ENCODE measurements around the gene OGDH. TPM values are rescaled to one million over a fixed set of nuclear protein-coding genes. Genes with fewer than 3 reads are reported as not detected.

OGDH gene
- total RNA-seq, 1 experiment from 2014 or later, result 69.1 TPM

DNA sequence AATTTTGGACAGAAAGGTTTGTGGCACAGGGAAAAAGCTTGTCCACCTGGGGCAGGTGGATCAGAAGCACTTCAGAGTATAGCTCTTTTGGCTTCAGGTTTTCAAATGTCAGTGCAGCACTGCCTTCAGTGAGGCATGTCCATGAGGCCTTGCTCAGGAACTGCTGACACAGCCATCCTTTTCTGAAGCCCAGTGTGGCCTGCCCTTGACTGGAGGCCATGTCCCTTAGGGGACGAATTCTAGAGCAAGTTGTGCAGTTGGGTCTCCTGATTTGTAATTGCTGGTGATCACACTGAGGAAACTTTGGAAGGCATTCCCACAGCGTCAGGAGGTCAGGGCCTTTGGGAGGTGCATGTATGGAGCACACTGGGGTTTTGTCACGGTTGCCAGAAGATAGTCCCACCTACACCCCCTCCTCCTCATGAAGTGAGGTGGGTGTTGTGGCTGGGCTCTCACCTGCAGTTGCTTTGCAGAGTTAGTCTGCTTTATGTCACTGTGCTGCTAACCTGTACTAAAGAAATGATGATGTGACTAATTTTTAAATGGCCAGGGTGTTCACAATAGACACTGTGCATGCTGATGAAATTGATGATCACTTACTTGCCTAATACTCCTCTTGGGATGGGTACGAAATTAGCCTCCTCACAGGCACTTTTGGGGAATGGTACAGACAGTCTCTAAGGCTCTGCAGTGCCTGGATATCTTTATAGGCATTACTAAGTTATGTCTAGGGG is 41.7 kb downstream of the OGDH start:
- POLR2A ChIA-PET, result no interaction called here
- no peaks in the 10 kb centered on the region for H3K9me2 ChIP-seq (ENCODE audit: insufficient read depth)
- no peak overlapping the region for H3K4me2 ChIP-seq (ENCODE audit: low read length)
- H3K9me3 ChIP-seq (ENCODE audit: control insufficient read depth in 1 of 2, insufficient read depth in 1 of 2, low read depth in 1 of 2, low read length in 2 of 2), result no peaks in the 10 kb centered on the region
- DNase-seq (ENCODE audit: low read depth, low spot score), result no peak
- peaks cover 0 to 10% of the 10 kb centered on the region in 2 experiments; a peak in 1 of 4 replicates for H3K36me3 ChIP-seq (ENCODE audit: control insufficient read depth in 1 of 2, insufficient read depth in 2 of 2, low read length in 2 of 2)
- CTCF ChIA-PET, result no interaction called here
- H3K4me3 ChIP-seq (replicated peaks in 1 of 2; ENCODE audit: low read depth in 1 of 2, low read length in 2 of 2), result no peak overlapping the region
- H3K27me3 ChIP-seq (ENCODE audit: insufficient read depth, low read length), result no peaks in the 10 kb centered on the region
- H4K20me1 ChIP-seq (ENCODE audit: insufficient read depth), result no peaks in the 10 kb centered on the region
- BruUV-seq (replicated peaks), result no TSS peak
- RAD21 ChIA-PET (ENCODE audit: low non-redundant PET in 1 of 2, low total read pairs in 2 of 2, uncharacterized antibody in 2 of 2, unreplicated experiment in 2 of 2), result no interaction called here
- intact Hi-C loops (cut with micrococcal nuclease), result no loop called here
- H3K79me2 ChIP-seq (ENCODE audit: insufficient read depth, low read length), result no peaks in the 10 kb centered on the region
- no peaks in the 10 kb centered on the region for H3K4me1 ChIP-seq (ENCODE audit: control insufficient read depth in 1 of 2, insufficient read depth in 2 of 2, low read length in 2 of 2)
- H3K27ac ChIP-seq (ENCODE audit: low read depth, low read length), result no peak overlapping the region
- no peak overlapping the region for H3K9ac ChIP-seq (ENCODE audit: low read length)
- H2AFZ ChIP-seq (ENCODE audit: low read depth, low read length, poor library complexity, severe bottlenecking), result no peak overlapping the region
- TF ChIP-seq CEBPB (IDR thresholded peaks at IDR 0.05; ENCODE audit: low read depth) (no peak), EGR1 (IDR thresholded peaks at IDR 0.05; ENCODE audit: low read depth) (no peak), EZH2phosphoT487 (IDR thresholded peaks at IDR 0.05; ENCODE audit: borderline replicate concordance) (no peak), YY1 (IDR thresholded peaks at IDR 0.05; ENCODE audit: extremely low read depth, insufficient replicate concordance, low read depth, low read length) (no peak), EZH2 (IDR thresholded peaks at IDR 0.05) (no peak), FOSL1 (IDR thresholded peaks at IDR 0.05; ENCODE audit: low read depth) (no peak), SIN3A (IDR thresholded peaks at IDR 0.05; ENCODE audit: low read depth) (no peak), ZFX (IDR thresholded peaks at IDR 0.05) (no peak), POLR2AphosphoS5 (IDR thresholded peaks at IDR 0.05; ENCODE audit: low read depth, low read length) (no peak), JUND (IDR thresholded peaks at IDR 0.05) (no peak), POLR2A (IDR thresholded peaks at IDR 0.05; ENCODE audit: borderline replicate concordance, extremely low read depth, insufficient read depth, insufficient read length) (no peak), TCF7L2 (IDR thresholded peaks at IDR 0.05; ENCODE audit: borderline replicate concordance, extremely low read depth, insufficient read depth, insufficient read length) (no peak), SRF (IDR thresholded peaks at IDR 0.05; ENCODE audit: low read depth) (no peak)
- TF ChIP-seq, protein P1, sequence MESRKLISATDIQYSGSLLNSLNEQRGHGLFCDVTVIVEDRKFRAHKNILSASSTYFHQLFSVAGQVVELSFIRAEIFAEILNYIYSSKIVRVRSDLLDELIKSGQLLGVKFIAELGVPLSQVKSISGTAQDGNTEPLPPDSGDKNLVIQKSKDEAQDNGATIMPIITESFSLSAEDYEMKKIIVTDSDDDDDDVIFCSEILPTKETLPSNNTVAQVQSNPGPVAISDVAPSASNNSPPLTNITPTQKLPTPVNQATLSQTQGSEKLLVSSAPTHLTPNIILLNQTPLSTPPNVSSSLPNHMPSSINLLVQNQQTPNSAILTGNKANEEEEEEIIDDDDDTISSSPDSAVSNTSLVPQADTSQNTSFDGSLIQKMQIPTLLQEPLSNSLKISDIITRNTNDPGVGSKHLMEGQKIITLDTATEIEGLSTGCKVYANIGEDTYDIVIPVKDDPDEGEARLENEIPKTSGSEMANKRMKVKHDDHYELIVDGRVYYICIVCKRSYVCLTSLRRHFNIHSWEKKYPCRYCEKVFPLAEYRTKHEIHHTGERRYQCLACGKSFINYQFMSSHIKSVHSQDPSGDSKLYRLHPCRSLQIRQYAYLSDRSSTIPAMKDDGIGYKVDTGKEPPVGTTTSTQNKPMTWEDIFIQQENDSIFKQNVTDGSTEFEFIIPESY (IDR thresholded peaks at IDR 0.05; ENCODE audit: extremely low read depth, insufficient replicate concordance, low read length), result no peak
- TF ChIP-seq, protein P2, sequence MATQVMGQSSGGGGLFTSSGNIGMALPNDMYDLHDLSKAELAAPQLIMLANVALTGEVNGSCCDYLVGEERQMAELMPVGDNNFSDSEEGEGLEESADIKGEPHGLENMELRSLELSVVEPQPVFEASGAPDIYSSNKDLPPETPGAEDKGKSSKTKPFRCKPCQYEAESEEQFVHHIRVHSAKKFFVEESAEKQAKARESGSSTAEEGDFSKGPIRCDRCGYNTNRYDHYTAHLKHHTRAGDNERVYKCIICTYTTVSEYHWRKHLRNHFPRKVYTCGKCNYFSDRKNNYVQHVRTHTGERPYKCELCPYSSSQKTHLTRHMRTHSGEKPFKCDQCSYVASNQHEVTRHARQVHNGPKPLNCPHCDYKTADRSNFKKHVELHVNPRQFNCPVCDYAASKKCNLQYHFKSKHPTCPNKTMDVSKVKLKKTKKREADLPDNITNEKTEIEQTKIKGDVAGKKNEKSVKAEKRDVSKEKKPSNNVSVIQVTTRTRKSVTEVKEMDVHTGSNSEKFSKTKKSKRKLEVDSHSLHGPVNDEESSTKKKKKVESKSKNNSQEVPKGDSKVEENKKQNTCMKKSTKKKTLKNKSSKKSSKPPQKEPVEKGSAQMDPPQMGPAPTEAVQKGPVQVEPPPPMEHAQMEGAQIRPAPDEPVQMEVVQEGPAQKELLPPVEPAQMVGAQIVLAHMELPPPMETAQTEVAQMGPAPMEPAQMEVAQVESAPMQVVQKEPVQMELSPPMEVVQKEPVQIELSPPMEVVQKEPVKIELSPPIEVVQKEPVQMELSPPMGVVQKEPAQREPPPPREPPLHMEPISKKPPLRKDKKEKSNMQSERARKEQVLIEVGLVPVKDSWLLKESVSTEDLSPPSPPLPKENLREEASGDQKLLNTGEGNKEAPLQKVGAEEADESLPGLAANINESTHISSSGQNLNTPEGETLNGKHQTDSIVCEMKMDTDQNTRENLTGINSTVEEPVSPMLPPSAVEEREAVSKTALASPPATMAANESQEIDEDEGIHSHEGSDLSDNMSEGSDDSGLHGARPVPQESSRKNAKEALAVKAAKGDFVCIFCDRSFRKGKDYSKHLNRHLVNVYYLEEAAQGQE (IDR thresholded peaks at IDR 0.05; ENCODE audit: low read depth), result no peak
- TF ChIP-seq, protein P3, sequence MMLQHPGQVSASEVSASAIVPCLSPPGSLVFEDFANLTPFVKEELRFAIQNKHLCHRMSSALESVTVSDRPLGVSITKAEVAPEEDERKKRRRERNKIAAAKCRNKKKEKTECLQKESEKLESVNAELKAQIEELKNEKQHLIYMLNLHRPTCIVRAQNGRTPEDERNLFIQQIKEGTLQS (IDR thresholded peaks at IDR 0.05), result no peak
- TF ChIP-seq, protein P4, sequence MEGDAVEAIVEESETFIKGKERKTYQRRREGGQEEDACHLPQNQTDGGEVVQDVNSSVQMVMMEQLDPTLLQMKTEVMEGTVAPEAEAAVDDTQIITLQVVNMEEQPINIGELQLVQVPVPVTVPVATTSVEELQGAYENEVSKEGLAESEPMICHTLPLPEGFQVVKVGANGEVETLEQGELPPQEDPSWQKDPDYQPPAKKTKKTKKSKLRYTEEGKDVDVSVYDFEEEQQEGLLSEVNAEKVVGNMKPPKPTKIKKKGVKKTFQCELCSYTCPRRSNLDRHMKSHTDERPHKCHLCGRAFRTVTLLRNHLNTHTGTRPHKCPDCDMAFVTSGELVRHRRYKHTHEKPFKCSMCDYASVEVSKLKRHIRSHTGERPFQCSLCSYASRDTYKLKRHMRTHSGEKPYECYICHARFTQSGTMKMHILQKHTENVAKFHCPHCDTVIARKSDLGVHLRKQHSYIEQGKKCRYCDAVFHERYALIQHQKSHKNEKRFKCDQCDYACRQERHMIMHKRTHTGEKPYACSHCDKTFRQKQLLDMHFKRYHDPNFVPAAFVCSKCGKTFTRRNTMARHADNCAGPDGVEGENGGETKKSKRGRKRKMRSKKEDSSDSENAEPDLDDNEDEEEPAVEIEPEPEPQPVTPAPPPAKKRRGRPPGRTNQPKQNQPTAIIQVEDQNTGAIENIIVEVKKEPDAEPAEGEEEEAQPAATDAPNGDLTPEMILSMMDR (IDR thresholded peaks at IDR 0.05 in 2 of 3, conservative IDR thresholded peaks at IDR 0.05 in 1 of 3; ENCODE audit: borderline replicate concordance in 1 of 3, insufficient read depth in 1 of 3, low read depth in 2 of 3, low read length in 2 of 3), result no peak
- ATAC-seq, result no peak

Measured in HCT116 (cell line).